Fibroblast of skin of left biceps (primary cell): ENCODE results near the gene TRMT1.
A peak's percentile ranks its signal among the peaks of the same experiment; 100 is the strongest.
"Not testable (repeated sequence)": the region's sequence is repeated elsewhere in the genome, so short reads cannot be mapped to it uniquely, and the experiment has no call there.

Source experiments
- DNase-seq, 2 experiments: peaks; one replicate each; pipeline ENCODE4 v3.0.0-alpha.2; 2013; ENCODE audit warnings: low read depth in 2 of 2

TRMT1 gene

DNA sequence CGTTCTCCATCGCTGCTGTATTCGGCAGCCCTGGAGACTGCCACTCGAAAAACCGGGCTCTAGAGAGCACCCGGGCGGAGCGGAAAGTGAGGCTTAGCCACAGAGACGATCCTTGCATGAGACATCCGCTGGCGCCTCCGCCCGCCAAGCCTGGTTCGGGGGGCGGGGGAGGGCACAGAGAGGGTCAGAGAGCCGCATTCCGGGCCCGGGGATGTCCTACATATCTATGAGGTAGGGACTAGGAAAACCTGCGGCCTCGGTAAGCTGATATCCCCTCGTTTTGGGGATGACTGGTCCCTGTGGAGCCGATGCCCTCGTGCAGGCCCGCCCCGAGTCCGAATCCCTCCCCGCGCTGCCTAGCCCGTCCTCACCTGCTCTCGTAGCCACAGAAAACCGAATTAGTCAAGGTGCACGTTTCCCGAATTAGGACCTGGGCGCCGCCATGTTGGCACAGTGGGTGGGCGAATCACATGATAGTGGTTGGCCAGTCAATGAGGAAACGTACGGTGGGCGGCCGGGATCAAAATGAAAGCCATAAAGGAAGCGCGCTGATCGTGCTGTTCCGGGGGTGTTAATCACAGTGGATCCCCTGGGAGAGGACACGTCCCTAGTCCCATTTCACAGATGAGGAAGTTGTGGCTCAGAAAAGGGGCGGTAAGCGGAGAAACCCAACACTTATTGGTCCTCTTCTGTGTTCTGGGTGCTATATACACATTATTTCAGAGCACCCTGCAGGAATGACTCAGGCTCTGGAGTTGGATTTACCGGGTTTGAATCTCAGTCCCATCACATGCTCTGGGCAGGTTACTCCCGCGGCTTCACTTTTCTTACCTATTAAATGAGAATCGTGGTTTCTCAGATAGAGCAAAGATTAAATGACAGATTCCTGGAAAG, at the start of gene TRMT1:
TRMT1 (minus strand) TSS at position 459 of the 894 bp plus-strand sequence; CDS start at position 118, 341 bp downstream.
- DNase-seq = peak; percentile 82 to 84

DNA sequence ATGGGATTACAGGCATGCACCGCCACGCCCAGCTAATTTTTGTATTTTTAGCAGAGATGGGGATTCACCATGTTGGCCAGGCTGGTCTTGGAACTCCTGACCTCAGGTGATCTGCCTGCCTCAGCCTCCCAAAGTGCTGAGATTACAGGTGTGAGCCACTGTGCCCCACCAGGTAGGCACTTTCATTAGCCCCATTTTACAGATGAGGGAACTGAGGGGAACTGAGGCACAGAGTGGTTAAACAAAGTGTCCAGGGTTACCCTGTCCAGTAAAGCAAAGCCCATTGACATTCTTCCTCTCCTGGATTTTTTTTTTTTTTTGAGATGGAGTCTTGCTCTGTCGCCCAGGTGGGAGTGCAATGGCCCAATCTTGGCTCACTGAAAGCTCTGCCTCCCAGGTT, 49.6 kb upstream of the TRMT1 start:
- not testable (repeated sequence) for DNase-seq

DNA sequence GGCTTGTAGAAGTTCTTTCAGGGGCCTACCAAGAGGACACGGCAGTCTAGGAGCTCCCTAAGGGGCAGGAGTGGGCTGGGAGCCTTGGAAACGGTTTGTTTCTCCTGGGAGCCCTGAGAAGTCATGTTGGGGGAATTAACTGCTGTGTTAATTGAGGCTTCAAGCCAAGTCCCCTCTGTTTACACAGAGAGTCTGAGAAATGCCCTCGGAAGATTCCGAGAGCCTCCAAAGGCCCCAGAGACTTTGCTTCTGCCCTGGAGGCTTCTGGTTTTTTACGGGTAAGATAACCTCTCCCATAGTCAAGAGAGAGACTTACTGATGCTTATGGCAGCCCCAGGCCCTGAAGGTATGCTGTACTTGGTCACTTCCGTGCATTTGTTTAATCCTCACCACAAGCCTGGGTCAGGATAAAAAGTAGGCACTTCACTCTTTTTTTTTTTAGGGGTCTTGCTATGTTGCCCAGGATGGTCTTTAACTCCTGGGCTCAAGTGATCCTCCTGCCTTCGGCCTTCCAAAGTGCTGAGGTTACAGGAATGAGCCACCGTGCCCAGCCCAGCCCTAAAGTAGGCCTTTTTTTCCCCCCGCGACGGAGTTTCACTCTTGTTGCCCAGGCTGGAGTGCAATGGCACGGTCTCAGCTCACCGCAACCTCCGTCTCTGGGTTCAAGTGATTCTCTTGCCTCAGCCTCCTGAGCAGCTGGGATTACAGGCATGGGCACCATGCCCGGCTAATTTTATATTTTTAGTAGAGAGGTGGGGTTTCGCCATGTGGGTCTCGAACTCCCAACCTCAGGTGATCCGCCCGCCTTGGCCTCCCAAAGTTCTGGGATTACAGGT, 48.8 kb upstream of the TRMT1 start:
- DNase-seq = no peak

DNA sequence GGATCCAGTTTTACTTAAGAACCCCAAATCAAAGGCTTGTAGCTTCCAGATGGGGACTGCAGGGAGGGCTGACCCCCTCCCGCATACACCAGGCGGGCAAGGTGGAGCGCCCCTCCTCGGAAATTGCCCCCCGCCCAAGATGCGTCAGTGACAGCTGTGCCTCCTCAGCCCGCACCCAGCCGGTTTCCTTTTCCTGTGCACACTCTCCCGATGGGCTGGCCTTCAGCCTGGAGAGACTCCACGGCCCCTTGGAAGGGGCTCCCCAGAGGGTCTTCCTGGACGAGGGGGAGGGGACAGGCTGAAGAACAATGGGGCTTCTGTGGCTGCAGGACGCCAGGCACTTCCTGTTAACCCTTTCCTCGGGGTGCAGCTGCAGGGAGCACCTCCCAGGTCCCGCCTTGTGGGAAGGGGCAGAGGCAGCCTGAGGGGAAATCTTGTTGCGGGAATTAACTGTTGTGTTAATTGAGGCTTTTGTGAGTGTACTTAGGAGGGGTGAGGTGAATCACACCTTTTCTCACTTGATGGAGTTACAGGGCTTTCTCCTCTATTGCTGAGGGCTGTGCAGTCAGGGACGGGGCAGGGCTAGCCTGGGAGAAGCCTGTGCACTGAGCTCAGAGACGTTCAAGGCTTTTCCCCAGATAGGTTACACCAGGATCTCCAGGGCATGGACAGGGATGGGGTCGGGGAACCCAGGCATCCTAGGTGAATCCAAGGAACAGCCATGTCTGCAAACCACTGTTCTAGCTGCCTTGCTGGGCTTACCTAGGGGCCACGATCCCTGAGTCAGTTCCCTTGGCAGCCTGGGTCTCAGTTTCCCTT, 48.0 kb upstream of the TRMT1 start:
- no peak for DNase-seq

DNA sequence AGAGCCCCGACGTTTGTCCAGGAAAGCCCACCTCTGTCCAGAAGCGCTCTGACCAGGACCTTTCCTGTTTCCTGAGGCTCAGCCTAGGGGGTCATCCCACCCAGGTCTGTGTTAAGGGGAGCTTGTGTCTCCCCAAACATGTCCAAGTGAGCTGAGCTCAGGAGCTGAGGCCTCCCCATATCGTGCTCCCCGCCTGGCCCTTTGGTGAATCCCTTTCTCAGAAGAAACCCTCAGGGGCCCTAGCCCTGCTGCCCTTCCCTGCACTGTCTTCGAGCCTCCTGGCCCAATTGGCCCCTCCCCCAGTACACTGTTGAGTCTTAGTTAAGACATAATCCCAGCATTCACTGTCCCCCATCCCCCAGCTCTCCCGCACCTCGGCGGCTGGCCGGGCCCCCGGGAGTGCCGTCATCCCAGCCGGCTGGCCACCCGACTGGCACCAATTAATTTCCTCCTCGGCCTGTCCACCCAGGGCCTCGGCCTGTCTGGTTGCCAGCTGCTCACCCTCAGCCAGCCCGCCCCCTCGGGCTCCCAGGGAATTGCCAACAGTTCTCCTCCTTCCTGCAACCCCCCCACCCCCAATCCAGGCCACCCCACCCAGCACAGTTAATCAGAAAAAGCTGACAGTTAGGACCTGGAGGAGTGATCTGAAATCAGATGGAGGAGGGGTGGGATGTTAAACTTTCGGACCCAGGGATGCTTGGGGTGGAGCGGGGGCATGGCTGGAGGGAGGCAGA, 47.2 kb upstream of the TRMT1 start:
- peak in 1 of 2 experiments; percentile 52 for DNase-seq

DNA sequence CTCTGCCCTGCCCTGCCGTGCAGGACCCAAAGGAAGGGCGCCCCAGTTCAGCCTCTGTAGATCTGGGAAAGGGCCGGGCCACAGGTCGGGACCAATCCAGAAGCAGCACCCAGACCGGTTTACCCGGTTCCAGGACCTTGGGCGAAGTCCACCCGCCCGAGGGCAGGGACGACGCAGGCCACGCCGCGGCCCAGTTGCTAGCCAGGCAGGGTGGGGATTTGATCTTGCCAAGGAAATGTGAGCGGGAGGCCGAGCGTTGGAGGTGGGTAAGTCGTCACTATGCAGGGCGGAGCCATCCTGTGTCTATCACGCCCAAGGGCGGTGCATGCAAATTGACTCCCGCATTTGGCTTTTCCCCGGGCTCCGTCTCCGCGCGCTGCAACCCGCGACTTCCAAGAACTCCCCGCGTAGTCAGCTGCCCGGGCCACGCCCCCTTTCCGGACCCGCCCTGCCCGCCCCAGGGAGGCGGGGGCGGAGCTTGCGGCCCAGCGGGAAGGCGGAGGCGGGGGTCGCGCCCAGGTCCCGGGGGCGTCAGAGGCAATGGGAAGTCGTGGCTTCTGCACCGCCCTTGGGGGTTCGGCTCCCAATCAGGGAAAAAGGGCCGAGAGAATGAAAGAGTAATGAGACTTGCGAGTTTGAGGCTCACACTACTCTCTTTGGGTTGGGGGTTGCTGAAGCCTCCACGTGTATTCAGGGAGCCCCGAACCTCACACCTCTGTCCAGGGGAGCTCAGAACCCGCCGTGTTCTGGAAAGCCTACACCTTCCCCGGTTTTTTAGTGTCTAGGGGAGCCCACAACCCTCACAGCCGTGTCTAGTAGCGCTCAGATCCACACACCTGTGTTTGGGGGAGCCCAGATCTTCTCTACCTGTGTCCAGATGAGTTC, 46.4 kb upstream of the TRMT1 start:
- DNase-seq = peak; percentile 88 to 91

DNA sequence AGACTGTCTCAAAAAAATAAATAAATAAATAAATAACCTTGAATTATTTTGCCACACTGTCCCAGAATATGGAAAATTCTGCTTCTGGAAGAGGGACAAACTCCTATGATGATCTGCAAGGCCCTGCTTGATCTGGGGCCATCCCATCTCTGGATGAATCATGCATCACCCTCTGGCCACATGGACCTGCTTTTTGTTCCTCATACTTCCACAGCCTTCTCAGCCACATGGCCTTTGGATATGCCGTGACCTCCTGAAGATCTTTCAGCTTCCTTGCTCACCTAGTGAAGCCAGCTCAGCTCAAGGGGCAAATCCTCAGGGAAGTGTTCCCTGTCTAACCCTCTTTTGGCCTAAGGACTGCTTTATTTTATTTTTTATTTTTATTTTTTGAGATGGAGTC, 44.0 kb upstream of the TRMT1 start:
- no peak for DNase-seq

DNA sequence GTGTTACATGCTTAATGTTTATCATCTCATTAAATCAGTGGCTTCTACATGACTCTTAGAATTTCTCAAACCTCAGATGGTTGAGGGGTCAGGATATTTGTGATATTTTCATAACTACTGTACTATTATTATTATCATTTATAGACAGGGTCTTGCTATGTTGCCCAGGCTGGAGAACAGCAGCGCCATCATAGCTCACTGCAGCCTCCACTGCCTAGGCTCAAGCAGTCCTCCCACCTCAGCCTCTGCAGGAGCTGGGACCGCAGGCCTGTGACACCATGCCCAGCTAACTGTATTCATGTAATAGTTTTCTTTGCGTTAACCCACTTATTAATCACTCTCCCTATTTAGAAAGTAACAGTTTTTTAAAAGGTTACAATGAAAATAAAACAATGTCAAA, 43.2 kb upstream of the TRMT1 start:
- DNase-seq = no peak

DNA sequence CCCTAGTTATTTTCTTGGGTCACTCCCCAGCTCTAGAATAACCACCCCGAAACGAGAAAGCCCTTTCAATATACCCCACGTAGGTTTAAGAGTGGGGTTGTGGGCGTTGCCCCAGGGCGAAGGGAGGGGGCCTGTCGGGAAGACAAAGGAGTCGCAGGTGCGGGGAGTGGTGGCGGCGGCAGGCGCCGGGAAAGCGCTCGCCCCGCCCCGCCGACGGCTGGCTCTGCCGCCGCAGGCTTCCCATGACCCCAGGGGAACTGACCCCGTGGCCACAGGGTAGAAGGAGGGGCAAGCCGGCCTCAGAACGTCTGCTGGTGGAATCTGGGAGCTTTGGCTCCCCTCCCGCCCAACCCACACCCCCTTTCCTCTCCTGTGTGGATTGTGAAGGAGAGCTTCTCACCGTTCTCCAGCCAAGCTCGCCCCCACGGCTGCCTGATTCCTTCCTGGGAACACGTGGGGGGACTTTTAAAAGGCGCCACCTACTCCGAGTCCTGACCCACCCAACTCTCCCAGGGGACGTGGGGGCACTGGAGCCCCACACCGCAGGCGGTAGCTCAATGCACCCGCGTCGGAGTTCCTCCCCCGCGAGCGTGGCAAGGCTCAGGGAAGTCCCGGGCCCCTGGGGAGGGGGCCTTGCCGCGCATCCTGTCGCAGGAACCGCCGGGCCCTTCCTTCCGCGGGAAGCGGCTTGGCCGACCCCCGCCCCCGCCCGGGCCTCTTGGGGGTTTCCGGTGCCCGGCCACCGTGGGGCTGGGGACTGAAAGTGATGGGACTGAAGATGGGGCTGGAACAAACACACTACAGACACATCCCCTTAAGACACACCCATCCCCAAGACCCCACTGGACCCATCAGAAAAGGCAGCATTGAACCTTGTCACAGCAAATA, 39.2 kb upstream of the TRMT1 start:
- no peak for DNase-seq

DNA sequence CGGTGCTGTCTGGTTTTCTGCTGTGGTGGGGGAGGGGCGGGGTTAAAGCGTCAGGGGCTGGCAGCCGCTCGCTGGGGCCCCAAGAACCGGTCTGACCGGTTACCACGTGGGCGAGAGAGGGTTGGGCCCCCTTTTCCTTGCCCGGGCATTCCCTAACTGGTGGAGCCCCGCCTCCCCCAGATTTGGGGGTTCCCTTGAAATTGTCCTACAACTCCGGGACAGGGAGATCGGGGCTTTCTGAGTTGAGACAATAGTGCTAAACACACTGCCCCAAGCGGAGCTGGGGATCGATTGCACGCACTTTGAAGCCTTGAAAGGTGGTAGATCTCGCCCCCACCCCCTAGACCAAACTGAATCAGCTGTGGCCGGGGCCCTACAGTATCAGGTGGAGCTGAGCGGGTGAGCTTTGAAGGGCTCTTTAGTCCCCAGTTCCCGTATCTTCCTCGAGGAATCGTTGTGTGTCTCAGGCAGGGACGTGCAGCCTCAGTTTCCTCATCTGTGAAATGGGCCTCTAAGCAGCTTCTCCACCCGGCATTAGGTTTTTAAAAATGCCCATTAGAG, 38.5 kb upstream of the TRMT1 start:
- no peak for DNase-seq

DNA sequence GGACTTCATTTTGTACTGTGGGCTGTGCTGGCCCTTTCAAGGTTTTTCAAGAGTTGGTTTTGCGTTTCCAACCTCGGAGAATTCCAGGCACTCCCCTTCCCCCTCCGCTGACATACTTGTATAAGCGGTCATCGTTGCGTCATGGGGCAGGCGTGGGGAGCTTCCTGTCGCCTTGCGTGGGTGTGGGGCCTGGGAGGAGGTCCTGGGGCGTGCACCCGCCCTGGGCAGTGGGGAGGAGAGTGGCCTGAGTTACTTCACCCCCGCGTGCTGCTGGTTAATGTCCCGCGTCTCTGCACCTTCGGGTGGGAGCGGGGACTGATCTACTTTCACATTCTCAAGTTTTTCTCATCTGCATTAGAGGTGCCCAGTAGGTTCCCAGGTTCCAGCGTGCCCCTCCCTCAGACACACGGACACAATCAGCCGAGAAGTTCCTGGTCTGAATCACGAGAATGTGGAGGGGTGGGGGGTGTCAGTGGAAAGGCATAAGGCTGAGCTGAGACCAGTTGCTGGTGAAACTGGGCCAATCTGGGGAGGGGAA, 37.8 kb upstream of the TRMT1 start:
- peak in 1 of 2 experiments; percentile 72 for DNase-seq

DNA sequence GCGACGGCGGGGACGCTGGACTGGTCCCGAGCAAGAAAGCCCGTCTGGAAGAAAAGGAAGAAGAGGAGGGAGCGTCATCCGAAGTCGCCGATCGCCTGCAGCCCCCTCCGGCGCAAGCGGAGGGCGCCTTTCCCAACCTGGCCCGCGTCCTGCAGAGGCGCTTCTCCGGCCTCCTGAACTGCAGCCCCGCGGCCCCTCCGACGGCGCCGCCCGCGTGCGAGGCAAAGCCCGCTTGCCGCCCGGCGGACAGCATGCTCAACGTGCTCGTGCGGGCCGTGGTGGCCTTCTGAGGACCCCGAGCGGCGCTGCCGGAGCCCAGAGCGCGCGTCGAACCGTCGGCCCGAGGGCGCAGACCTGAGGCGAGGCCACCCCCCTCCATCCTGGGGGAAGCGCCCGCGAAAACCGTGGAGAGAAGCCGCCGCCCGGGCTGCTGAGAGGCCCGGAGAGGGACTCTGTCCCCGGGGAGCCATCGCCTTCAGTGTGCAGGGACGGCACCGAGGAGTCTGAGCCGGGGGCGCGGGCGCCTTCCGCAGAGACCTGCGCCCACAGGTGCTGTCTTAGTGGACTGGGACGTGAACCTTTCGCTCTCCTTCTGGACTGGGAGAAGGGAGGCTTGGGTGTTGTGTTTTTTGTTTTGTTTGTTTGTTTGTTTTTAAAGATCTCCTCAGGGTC, 37.2 kb upstream of the TRMT1 start:
- no peak for DNase-seq

DNA sequence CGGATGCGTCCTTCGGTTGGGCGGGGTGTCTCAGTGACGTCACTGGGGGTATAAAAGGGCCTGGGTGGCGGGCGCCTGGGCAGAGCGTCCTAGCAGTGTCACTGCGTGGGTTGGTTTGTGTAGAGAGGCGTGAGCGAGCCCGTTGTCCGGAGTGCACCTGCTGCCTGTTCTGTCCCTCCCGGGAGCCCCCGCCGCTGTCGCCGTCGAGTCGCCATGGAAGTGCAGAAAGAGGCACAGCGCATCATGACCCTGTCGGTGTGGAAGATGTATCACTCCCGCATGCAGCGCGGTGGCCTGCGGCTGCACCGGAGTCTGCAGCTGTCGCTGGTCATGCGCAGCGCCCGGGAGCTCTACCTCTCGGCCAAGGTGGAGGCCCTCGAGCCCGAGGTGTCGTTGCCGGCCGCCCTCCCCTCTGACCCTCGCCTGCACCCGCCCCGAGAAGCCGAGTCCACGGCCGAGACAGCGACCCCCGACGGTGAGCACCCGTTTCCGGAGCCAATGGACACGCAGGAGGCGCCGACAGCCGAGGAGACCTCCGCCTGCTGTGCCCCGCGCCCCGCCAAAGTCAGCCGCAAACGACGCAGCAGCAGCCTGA, 36.5 kb upstream of the TRMT1 start:
- peak; percentile 86 to 88 for DNase-seq

DNA sequence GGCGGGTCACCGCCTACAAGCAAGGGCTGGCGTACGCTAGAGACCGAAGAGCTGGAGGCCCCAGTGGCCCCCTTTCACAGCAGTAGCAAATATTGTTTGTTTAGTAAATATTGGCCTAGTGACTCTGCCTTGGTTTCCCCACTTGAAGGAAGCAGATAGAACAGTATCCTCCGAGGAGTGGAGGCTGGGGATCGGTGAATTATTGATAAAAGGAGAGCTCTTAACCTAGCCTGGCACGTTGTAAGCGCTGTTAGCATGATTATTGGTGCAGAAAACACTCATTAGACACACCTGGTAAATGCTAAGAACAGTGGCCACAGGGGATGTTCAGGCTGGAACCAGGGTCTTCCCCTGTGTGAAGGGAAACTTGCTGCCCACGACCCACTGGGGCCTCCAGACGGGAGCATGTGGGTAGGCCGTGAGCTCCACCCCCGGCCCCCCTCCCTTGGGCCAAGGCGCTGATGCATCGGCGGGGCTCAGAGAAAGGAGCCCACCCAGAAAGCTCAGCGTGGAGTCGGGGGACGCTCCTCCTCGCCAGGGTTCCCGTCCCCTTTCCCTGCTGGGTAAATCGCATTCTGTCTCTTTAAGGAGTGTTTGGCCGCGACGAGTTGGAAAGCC, 35.9 kb upstream of the TRMT1 start:
- DNase-seq = no peak

DNA sequence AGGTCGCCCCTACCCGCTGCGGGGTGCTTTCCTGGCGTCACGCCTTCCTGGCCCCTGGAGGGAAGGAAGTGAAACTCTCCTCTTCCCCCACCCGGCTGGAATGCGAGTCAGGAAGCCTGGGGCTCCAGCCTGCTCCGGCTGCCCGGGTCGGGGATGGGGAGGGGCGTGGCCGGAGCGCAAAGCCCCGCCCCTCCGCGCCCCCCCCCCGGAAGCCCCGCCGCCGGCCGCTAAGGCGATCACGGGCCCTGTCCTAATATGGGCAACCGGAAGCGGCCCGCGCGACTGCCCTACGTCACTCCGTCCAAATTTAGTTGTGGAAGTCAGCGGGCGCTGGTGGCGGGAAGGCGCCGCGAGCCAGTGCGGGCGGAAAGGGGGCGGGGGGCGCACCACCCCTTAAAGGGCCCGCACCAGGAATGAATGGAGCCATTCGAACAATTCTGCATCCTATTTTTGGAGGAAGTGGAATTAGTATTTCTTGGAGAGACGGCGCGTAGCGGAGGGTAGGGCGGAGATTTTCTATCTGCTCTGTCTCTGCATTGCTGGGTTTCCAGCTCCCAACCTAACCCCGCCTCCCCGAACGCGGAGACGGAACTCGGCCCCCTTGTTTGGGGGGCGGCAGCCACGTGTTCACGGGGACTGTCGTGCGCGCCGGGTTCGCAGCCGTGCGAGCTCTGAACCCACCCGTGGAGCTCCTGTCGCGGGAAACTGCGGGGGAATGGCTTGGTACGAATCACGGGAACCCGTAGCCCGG, 35.2 kb upstream of the TRMT1 start:
- peak; percentile 94 to 95 for DNase-seq

DNA sequence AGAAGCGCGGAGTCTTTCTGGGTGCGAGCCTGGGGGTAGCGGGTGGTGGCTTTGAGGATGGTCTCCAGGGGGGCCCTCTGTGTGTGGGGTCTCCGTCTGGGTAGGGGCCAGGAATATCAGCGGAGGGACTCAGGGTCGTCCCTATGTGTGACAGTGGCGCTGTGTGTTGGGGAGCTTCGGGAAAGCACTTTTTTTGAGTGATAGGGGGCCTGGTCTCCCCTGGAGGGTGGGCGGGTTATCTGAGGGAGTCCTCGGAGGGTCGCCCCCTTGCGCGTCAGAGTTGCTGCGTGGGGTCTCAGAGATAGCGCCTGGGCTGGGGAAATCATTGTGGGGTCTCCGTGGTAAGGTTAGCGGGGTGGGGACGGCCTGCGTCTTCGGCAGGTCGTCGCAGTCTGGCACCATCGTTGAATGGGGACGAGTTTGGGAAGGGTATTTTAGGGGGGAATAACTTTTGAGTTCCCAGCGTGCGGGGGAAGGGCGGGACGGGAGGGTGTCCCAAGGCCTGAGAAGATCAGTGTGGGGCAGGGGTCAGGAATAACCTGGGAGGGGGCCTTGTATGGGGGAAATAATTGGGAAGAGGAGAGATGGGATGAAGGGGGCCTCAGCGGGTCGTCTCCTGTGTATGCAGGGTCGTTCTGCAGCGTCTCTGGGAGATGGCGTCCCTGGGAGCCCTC, 34.5 kb upstream of the TRMT1 start:
- no peak for DNase-seq
